ENCODE measurements around the gene GPR89B. TPM values are rescaled to one million over a fixed set of nuclear protein-coding genes. Genes with fewer than 3 reads are reported as not detected.
"Not testable (repeated sequence)": the region's sequence is repeated elsewhere in the genome, so short reads cannot be mapped to it uniquely, and the experiment has no call there.

GPR89B gene
- total and polyA plus RNA-seq, 2 donors (not counting 3 experiments of a cell fraction or from before 2014, with no cell fraction given) = 9.8 to 20.0 TPM

DNA sequence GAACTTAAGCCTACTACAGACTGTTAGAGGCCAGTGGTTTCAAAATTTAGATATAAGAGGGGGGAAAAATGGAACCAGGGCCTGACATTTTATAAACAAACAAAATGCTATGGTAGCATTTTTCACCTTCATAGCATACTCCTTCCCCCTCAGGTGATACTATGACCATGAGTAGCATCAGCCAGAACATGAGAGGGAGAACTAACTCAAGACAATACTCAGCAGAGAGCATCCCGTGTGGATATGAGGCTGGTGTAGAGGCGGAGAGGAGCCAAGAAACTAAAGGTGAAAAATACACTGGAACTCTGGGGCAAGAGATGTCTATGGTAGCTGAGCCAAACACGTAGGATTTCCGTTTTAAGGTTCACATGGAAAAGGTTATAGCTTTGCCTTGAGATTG, 64.7 kb downstream of the GPR89B start:
- H4K20me1 ChIP-seq (replicated peaks; ENCODE audit: control insufficient read depth, extremely low read depth, insufficient read depth, low read length); BruUV-seq (replicated peaks); H3K9me3 ChIP-seq (replicated peaks; ENCODE audit: control insufficient read depth, insufficient read depth, low read length); intact Hi-C loops (cut with micrococcal nuclease); H3K4me2 ChIP-seq (ENCODE audit: insufficient read depth, low read length); dilution Hi-C loops (cut with MboI; ENCODE audit: extremely low pct_ligation_motif_present, low sequenced_read_pairs); H3K36me3 ChIP-seq (ENCODE audit: control insufficient read depth in 2 of 2, extremely low read depth in 1 of 2, insufficient read depth in 2 of 2, low read length in 2 of 2); H3K4me3 ChIP-seq (replicated peaks in 1 of 3; ENCODE audit: insufficient read depth in 1 of 3, low read depth in 1 of 3, low read length in 3 of 3); DNase-seq (ENCODE audit: low read depth, low spot score); POLR2A ChIA-PET; H3K79me2 ChIP-seq (ENCODE audit: control insufficient read depth, insufficient read depth, low read length); H2AFZ ChIP-seq (ENCODE audit: low read depth, low read length); H3K9me1 ChIP-seq (replicated peaks; ENCODE audit: control insufficient read depth, extremely low read depth, insufficient read depth, low read length); CTCF ChIA-PET; H3K9ac ChIP-seq (replicated peaks; ENCODE audit: extremely low read depth, insufficient read depth, low read length); FAIRE-seq; H3K27me3 ChIP-seq (ENCODE audit: control insufficient read depth in 2 of 2, insufficient read depth in 2 of 2, low read length in 2 of 2); H3K27ac ChIP-seq (ENCODE audit: insufficient read depth, low read depth, low read length); H3K4me1 ChIP-seq (ENCODE audit: control insufficient read depth, extremely low read depth, insufficient read depth, low read length): not testable (repeated sequence)

DNA sequence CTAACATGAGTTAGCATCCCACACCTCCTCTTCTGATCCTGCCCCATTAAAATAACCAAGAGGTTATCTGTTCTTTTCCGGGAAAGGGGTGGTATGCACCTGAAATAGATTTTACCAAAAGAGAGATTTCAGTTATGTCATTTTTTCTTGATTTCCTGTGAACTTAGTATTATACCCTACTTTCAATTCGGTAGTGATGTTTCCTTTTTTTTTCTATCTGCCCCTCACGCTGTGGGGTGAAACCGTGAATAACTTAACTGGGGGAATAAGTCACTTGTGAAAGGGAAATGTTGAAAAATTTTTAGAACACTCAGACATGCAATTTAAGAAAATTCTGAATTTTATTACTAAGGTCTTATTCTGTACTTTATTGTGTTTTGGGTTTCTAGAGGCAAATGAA, 65.2 kb downstream of the GPR89B start:
- H3K4me1 ChIP-seq (ENCODE audit: control insufficient read depth, extremely low read depth, insufficient read depth, low read length); POLR2A ChIA-PET; H2AFZ ChIP-seq (ENCODE audit: low read depth, low read length); H3K27me3 ChIP-seq (ENCODE audit: control insufficient read depth in 2 of 2, insufficient read depth in 2 of 2, low read length in 2 of 2); DNase-seq (ENCODE audit: low read depth, low spot score); dilution Hi-C loops (cut with MboI; ENCODE audit: extremely low pct_ligation_motif_present, low sequenced_read_pairs); CTCF ChIA-PET; H3K4me2 ChIP-seq (ENCODE audit: insufficient read depth, low read length); H3K36me3 ChIP-seq (ENCODE audit: control insufficient read depth in 2 of 2, extremely low read depth in 1 of 2, insufficient read depth in 2 of 2, low read length in 2 of 2); H3K9ac ChIP-seq (replicated peaks; ENCODE audit: extremely low read depth, insufficient read depth, low read length); H3K4me3 ChIP-seq (replicated peaks in 1 of 3; ENCODE audit: insufficient read depth in 1 of 3, low read depth in 1 of 3, low read length in 3 of 3); H3K9me1 ChIP-seq (replicated peaks; ENCODE audit: control insufficient read depth, extremely low read depth, insufficient read depth, low read length); H3K27ac ChIP-seq (ENCODE audit: insufficient read depth, low read depth, low read length); H4K20me1 ChIP-seq (replicated peaks; ENCODE audit: control insufficient read depth, extremely low read depth, insufficient read depth, low read length); BruUV-seq (replicated peaks); FAIRE-seq; intact Hi-C loops (cut with micrococcal nuclease); H3K79me2 ChIP-seq (ENCODE audit: control insufficient read depth, insufficient read depth, low read length); H3K9me3 ChIP-seq (replicated peaks; ENCODE audit: control insufficient read depth, insufficient read depth, low read length): not testable (repeated sequence)

DNA sequence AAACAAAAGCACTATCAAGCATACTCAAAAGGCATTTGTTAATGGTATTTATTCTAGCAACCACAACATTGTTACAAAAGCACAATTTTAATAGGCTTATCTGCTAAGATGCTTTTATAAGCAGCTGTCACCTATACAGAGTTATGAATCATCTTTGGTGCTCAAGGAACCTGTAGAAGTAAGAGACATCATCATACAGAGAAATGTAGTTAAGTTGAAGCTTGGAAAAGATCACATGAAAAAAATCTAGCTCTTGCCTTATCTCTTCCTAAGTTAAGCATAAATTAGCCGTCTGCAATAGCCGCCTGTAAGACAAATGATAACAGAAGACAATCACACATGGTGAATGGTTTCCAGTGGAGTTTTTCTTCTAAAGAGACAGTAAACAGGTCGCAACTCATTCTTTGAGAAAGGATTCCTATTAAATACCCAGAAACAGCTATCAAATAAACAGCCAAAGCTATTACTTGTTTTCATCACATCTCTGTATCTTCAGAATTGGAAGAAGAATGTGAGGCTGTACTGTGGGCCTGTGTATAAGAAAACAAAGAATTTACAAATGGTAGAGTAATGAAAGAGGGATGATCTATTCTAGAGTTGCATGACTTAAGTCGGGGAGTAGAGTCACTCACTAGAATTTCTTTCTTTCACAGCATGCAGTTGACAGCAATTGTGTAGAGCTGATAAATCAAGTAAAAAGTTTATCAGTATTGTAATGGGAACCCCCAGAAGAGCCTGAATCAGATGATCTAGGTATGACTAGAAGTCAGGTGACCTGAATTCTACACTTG, 65.8 kb downstream of the GPR89B start:
- H3K4me3 ChIP-seq (replicated peaks in 1 of 3; ENCODE audit: insufficient read depth in 1 of 3, low read depth in 1 of 3, low read length in 3 of 3); CTCF ChIA-PET; H3K36me3 ChIP-seq (ENCODE audit: control insufficient read depth in 2 of 2, extremely low read depth in 1 of 2, insufficient read depth in 2 of 2, low read length in 2 of 2); DNase-seq (ENCODE audit: low read depth, low spot score); H3K79me2 ChIP-seq (ENCODE audit: control insufficient read depth, insufficient read depth, low read length); BruUV-seq (replicated peaks); H3K4me1 ChIP-seq (ENCODE audit: control insufficient read depth, extremely low read depth, insufficient read depth, low read length); H3K27me3 ChIP-seq (ENCODE audit: control insufficient read depth in 2 of 2, insufficient read depth in 2 of 2, low read length in 2 of 2); H3K9ac ChIP-seq (replicated peaks; ENCODE audit: extremely low read depth, insufficient read depth, low read length); H2AFZ ChIP-seq (ENCODE audit: low read depth, low read length); H4K20me1 ChIP-seq (replicated peaks; ENCODE audit: control insufficient read depth, extremely low read depth, insufficient read depth, low read length); H3K4me2 ChIP-seq (ENCODE audit: insufficient read depth, low read length); intact Hi-C loops (cut with micrococcal nuclease); FAIRE-seq; POLR2A ChIA-PET; H3K9me1 ChIP-seq (replicated peaks; ENCODE audit: control insufficient read depth, extremely low read depth, insufficient read depth, low read length); H3K9me3 ChIP-seq (replicated peaks; ENCODE audit: control insufficient read depth, insufficient read depth, low read length); dilution Hi-C loops (cut with MboI; ENCODE audit: extremely low pct_ligation_motif_present, low sequenced_read_pairs); H3K27ac ChIP-seq (ENCODE audit: insufficient read depth, low read depth, low read length): not testable (repeated sequence)

DNA sequence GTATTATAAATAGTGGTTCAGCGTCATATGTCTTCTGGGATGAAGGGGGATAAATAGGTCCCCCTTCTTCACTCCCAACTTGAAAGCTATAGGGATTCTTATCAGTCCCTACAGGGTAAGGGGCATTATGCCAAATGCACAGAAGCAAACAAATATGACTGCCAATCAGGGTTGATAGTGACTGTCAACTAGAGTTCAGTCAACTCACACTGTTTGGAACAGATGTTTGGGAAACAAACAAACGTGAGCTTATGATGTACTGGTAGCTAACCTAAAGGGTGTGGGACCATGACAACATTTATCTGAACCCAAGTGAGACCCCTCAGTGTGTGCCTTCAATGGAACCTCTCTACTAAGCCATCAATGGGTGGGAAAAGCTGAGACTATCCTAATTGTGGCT, 67.9 kb downstream of the GPR89B start:
- H3K79me2 ChIP-seq (ENCODE audit: control insufficient read depth, insufficient read depth, low read length); CTCF ChIA-PET; BruUV-seq (replicated peaks); H3K9me1 ChIP-seq (replicated peaks; ENCODE audit: control insufficient read depth, extremely low read depth, insufficient read depth, low read length); FAIRE-seq; H3K9ac ChIP-seq (replicated peaks; ENCODE audit: extremely low read depth, insufficient read depth, low read length); intact Hi-C loops (cut with micrococcal nuclease); DNase-seq (ENCODE audit: low read depth, low spot score); dilution Hi-C loops (cut with MboI; ENCODE audit: extremely low pct_ligation_motif_present, low sequenced_read_pairs); H3K4me1 ChIP-seq (ENCODE audit: control insufficient read depth, extremely low read depth, insufficient read depth, low read length); POLR2A ChIA-PET; H3K27me3 ChIP-seq (ENCODE audit: control insufficient read depth in 2 of 2, insufficient read depth in 2 of 2, low read length in 2 of 2); H3K36me3 ChIP-seq (ENCODE audit: control insufficient read depth in 2 of 2, extremely low read depth in 1 of 2, insufficient read depth in 2 of 2, low read length in 2 of 2); H3K9me3 ChIP-seq (replicated peaks; ENCODE audit: control insufficient read depth, insufficient read depth, low read length); H3K4me3 ChIP-seq (replicated peaks in 1 of 3; ENCODE audit: insufficient read depth in 1 of 3, low read depth in 1 of 3, low read length in 3 of 3); H3K27ac ChIP-seq (ENCODE audit: insufficient read depth, low read depth, low read length); H2AFZ ChIP-seq (ENCODE audit: low read depth, low read length); H3K4me2 ChIP-seq (ENCODE audit: insufficient read depth, low read length); H4K20me1 ChIP-seq (replicated peaks; ENCODE audit: control insufficient read depth, extremely low read depth, insufficient read depth, low read length): not testable (repeated sequence)

Data from endothelial cell of umbilical vein (primary cell).